Body of pancreas (tissue), 4 donors: ENCODE measurements around the gene NOVA2.

Experiments used
- CTCF ChIP-seq, 7 experiments: fragments of 450-650 bp in 4 of 7; fragments of 200-600 bp in 3 of 7; sonication (generic) in 3 of 7; IDR thresholded peaks; one replicate each; pipeline ENCODE4 v1.5.1; 2016 to 2019; ENCODE audit warnings: antibody characterized with exemption in 7 of 7
- POLR2A ChIP-seq, 3 donors: fragments of 450-650 bp; IDR thresholded peaks; one replicate each; pipeline ENCODE4 v1.6.1; 2016; ENCODE audit warnings: antibody characterized with exemption in 3 of 3, mild to moderate bottlenecking in 2 of 3

DNA sequence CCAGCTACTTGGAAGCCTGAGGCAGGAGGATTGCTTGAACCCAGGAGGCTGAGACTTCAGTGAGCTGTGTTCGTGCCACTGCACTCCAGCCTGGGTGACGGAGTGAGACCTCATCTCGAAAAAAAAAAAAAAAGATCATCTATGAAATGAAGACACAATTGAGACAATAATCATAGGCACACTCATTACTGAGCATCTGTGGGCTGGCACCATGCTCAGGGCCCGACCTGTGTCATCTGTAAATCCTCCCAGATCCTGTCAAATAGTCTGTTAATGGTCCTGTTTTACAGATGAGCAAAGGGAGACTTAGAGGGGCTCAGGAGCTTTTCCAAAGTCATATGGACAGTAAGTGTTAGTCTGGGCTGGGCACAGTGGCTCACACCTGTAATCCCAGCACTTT is 54.9 kb downstream of the NOVA2 start:
- TF ChIP-seq CTCF (IDR thresholded peaks at IDR 0.05) (no peak), POLR2A (IDR thresholded peaks at IDR 0.05) (no peak)
